T-helper 2 cell (primary cell): ENCODE results near the gene IDH3B.
A peak's percentile ranks its signal among the peaks of the same experiment; 100 is the strongest.
"Not testable (repeated sequence)": the region's sequence is repeated elsewhere in the genome, so short reads cannot be mapped to it uniquely, and the experiment has no call there.

Source experiments
- DNase-seq, 5 experiments: peaks; one replicate each; pipeline versions ENCODE4 v3.0.0 to v3.0.0-alpha.2; 2012 to 2022

IDH3B gene

GRCh38 chr20:2694519-2694918 lies 30.5 kb upstream of the IDH3B start:
- DNase-seq, result no peak

- no peak for DNase-seq
Measured at GRCh38 chr20:2694008-2694471, 30.0 kb upstream of the IDH3B start.

- DNase-seq, result peak; percentile 21 to 48 (median 44)
Measured at GRCh38 chr20:2693286-2694007, 29.4 kb upstream of the IDH3B start.

- peak in 3 of 5 experiments; percentile 15 to 38 (median 20) for DNase-seq
Measured at GRCh38 chr20:2692886-2693285, 28.9 kb upstream of the IDH3B start.

GRCh38 chr20:2692036-2692885 lies 28.2 kb upstream of the IDH3B start, which contains the start of gene EBF4:
TSS of gene EBF4 (plus strand) at chr20:2692780. CDS start at chr20:2693646, 866 bp downstream.
- DNase-seq, result peak in 2 of 5 experiments; percentile 18 to 44

- no peak for DNase-seq
Measured at GRCh38 chr20:2691663-2692035, 27.6 kb upstream of the IDH3B start.

GRCh38 chr20:2691127-2691526 lies 27.1 kb upstream of the IDH3B start:
- no peak for DNase-seq

GRCh38 chr20:2690718-2691117 lies 26.7 kb upstream of the IDH3B start:
- no peak for DNase-seq

GRCh38 chr20:2690213-2690612 lies 26.2 kb upstream of the IDH3B start:
- DNase-seq, result no peak

- peak; percentile 36 to 88 (median 59) for DNase-seq
Measured at GRCh38 chr20:2688041-2688591, 24.1 kb upstream of the IDH3B start.

- DNase-seq, result no peak
Measured at GRCh38 chr20:2687514-2687913, 23.5 kb upstream of the IDH3B start.

GRCh38 chr20:2684817-2685216 lies 20.8 kb upstream of the IDH3B start:
- DNase-seq, result peak in 1 of 5 experiments; percentile 37

- DNase-seq, result not testable (repeated sequence)
Measured at GRCh38 chr20:2682040-2682439, 18.0 kb upstream of the IDH3B start.

- DNase-seq, result no peak
Measured at GRCh38 chr20:2680046-2680445, 16.0 kb upstream of the IDH3B start.

- DNase-seq, result no peak
Measured at GRCh38 chr20:2673453-2673852, 9.4 kb upstream of the IDH3B start.

- no peak for DNase-seq
Measured at GRCh38 chr20:2672446-2672845, 8.4 kb upstream of the IDH3B start.

GRCh38 chr20:2671977-2672376 lies 8.0 kb upstream of the IDH3B start:
- DNase-seq, result no peak

- DNase-seq, result no peak
Measured at GRCh38 chr20:2663364-2663886, 591 bp downstream of the IDH3B start.

GRCh38 chr20:2659547-2659946 lies 4.5 kb downstream of the IDH3B start:
- DNase-seq, result no peak

GRCh38 chr20:2658414-2659354 lies 5.3 kb downstream of the IDH3B start:
- no peak for DNase-seq

GRCh38 chr20:2657674-2658073 lies 6.3 kb downstream of the IDH3B start:
- no peak for DNase-seq

GRCh38 chr20:2657241-2657640 lies 6.8 kb downstream of the IDH3B start:
- DNase-seq, result no peak
